GM21423 (cell line): Measurements from ENCODE around the gene FBXL4.
A peak's percentile ranks its signal among the peaks of the same experiment; 100 is the strongest.

Source experiments
- ATAC-seq: cut with Tn5 transposase; IDR thresholded peaks from one replicate; pipeline ENCODE4 v1.9.1; 2021; ENCODE audit warnings: mild to moderate bottlenecking, moderate library complexity; ENCODE audit not compliant: unreplicated experiment

Gene FBXL4

DNA sequence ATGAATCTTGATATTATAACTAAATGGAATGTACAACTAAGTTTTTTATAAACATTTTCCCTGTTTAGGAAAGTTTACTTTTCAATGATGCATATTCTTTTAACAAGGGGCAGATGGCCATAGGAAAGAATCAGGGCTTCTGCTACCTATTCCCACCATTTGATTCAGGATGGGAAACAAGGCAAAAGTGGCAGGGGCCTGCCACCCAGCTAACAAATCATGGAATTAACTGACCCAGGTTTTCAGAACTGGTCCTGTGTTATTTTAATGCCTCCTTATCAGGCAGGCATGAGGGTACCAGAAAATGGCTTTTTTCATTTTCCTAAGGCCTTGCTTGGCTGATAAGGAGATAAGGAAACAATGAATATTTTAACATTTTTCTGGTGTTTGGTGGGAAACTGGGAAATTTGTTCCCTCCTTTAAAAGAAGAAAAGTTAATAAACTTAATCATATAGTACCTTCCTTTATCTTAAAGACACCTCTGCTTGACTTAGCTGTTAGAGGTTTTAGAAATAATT lies 106.7 kb downstream of the FBXL4 start:
- ATAC-seq: no peak

- ATAC-seq: no peak
These were observed 107.4 kb downstream of the FBXL4 start for GRCh38 chr6:98840385-98840784.

GRCh38 chr6:98839781-98840361 lies 107.9 kb downstream of the FBXL4 start:
- ATAC-seq: no peak

- no peak for ATAC-seq
These were observed 108.8 kb downstream of the FBXL4 start for GRCh38 chr6:98838975-98839374.

DNA sequence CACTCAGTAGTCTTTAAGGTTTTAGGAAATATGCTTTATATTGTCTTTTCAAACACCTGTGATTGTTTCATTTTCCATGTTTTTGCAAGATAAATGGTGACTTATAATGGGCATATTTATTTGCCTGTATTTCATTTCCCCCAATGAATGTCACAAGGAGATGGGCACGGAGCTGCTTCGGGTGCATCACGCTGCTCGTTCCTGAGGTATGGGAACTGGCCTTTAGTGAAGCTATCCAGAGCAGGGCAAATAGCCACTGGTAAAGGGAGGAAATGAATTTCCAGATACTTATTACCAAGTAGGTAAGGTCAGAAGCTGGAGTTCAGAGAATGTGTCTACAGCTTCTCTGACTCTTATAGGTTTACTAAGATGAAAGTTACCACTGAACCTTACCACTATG lies 109.7 kb downstream of the FBXL4 start:
- ATAC-seq: no peak

- ATAC-seq: no peak
These were observed 110.5 kb downstream of the FBXL4 start for GRCh38 chr6:98836962-98837944.

- no peak for ATAC-seq
These were observed 111.5 kb downstream of the FBXL4 start for GRCh38 chr6:98836025-98836961.

DNA sequence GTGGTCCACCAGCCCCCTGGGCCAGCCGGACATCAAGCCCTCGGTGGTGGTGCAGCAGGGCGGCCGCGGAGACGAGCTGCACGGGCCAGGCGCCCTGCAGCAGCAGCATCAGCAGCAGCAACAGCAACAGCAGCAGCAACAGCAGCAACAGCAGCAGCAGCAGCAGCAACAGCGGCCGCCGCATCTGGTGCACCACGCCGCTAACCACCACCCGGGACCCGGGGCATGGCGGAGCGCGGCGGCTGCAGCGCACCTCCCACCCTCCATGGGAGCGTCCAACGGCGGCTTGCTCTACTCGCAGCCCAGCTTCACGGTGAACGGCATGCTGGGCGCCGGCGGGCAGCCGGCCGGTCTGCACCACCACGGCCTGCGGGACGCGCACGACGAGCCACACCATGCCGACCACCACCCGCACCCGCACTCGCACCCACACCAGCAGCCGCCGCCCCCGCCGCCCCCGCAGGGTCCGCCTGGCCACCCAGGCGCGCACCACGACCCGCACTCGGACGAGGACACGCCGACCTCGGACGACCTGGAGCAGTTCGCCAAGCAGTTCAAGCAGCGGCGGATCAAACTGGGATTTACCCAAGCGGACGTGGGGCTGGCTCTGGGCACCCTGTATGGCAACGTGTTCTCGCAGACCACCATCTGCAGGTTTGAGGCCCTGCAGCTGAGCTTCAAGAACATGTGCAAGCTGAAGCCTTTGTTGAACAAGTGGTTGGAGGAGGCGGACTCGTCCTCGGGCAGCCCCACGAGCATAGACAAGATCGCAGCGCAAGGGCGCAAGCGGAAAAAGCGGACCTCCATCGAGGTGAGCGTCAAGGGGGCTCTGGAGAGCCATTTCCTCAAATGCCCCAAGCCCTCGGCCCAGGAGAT lies 112.4 kb downstream of the FBXL4 start:
- no peak for ATAC-seq

DNA sequence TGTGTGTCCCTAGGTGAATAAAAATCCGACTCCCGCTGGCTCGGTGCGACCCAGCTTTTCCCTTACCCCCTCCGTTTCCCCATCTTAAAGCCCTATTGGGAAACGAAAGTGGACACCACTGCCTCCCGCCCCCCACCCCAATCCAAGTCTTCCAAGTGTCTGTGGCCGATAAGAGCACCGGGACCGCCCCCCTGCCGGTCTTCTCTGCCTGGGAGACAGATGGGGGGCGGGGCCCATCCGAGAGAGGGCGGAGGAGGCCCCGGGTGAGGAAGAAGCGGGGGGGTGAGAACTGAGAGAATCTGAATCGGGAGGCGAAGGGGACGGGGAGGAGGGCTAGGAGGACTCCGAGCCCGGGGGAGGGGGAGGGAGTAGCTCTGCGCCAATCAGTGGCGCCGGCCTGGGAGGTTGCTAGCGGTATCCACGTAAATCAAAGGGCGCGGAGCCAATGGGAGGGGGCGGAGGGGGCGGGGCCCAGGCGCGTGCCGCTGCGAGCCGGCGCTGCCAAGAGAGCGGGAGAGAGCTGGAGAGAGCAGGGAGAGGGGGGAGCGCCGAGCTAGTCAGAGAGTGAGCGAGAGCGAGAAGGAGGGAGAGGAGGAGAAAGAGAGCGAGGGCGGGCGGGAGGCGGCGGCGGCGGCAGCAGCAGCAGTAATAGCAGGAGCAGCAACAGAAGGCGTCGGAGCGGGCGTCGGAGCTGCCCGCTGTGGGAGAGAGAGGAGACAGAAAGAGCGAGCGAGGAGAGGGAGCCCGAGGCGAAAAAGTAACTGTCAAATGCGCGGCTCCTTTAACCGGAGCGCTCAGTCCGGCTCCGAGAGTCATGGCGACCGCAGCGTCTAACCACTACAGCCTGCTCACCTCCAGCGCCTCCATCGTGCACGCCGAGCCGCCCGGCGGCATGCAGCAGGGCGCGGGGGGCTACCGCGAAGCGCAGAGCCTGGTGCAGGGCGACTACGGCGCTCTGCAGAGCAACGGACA lies 113.4 kb downstream of the FBXL4 start, which contains the start of gene POU3F2:
Gene POU3F2 (plus strand): TSS at position 515 of the 972 bp plus-strand sequence. CDS start 300 bp downstream, at position 815.
- peak; percentile 69 for ATAC-seq

- ATAC-seq: no peak
These were observed 114.3 kb downstream of the FBXL4 start for GRCh38 chr6:98833307-98834059.

- ATAC-seq: no peak
These were observed 114.8 kb downstream of the FBXL4 start for GRCh38 chr6:98833057-98833306.

DNA sequence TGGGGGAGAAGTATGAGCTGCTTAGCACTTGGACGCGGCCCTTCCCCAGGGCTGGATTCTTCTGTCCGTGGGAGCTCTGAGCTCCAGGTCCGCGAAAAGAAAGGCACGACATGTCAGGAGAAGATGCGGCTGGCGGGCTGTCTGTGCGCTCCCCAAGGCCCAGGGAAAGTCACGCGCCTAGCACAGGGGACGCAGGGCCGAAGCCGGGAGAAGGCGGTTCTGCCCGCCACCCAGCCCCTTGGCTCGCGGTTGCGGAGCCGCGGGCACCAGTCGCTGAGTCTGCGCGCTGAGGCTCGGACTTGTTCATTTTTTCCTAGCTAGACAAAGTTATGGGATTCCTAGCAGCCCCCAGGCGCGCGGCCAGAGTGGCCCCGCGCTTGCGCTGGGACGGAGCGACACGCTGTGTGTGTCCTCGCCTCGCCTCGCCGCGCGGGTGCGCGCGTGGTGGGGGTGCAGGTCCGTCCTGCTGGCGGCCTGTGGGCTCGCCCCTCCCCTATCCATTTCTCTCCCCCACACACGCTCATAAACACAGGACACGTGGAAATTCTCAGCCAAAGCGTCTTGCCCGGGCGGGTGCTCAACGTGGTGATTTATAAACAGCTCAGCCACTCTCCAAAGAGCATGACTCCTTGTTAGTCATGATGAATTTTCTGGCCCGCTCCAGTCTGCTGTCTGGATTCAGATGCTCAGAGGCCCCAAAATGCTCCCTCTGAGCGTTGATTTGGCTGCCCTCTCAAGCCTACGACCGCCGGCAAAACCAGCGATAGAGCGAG lies 115.3 kb downstream of the FBXL4 start:
- no peak for ATAC-seq

DNA sequence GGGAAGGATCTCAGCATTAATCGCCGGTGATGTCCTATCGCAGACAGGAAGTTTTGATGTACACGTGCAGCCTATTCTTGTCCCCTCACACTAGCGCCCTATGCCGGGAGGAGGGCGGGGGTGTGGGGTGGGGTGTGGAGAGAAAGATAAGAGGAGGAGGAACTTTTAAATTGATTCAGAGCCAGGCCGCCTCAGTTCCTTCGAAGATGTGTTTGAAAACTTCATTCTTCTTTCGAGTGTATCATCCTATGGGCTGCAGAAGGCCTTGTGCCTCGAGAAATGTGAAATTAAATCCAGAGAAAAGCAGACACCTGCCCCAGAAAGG lies 115.8 kb downstream of the FBXL4 start:
- ATAC-seq: no peak

- ATAC-seq: no peak
These were observed 116.4 kb downstream of the FBXL4 start for GRCh38 chr6:98831057-98831958.

DNA sequence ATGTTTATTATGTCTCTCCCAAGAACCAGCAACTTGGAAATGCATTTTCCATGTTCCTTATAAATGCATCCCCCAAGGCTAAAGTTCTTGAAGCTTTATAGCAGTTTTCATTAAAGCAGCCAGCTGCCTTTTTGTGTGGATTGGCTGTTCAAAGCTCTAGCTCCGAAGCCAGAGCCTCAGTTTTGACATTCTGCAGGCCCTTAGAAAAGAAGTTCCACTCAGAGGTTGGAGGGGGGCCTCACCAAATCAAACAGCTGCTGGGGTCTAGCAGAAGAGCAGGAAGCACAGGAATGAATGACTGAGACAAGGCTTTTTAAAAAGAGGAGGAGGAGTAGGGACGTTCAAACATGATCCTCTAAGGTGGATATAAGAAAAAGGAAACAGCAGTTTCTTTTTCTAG lies 117.6 kb downstream of the FBXL4 start:
- ATAC-seq: no peak

DNA sequence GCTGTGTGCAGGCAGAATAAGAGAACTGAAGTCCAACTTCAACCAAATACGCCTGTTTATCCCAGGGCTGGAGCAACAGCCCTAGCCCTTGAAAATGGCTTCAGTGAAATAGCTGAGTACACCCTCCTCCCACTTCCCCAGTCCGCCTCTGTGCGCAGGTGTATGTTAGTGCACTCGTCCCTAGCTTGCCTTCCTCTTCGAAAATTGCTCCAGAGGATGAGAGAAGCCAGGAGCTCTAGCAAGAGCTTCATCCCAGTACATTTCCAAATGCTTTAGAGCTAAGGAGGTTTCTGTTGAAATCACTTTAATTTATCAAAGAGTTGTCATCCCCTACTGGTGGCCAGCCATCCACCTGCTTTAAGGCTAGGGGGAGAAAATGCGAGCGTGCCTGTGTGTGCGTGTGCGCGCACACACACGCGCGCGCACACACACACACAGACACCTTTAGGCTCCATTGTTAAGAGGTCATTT lies 118.8 kb downstream of the FBXL4 start:
- no peak for ATAC-seq
